Esophagus muscularis mucosa (tissue), 4 donors: Measurements from ENCODE around the gene DAB1.

Experiments
- CTCF ChIP-seq, 3 experiments: fragments of 200-600 bp in 2 of 3; fragments of 450-650 bp in 1 of 3; sonication (generic) in 2 of 3; IDR thresholded peaks; one replicate each; pipeline ENCODE4 v1.5.1; 2017 to 2019; ENCODE audit warnings: antibody characterized with exemption in 3 of 3, mild to moderate bottlenecking in 2 of 3, moderate library complexity in 1 of 3
- EP300 ChIP-seq: sonication (generic); formaldehyde crosslinking; IDR thresholded peaks from one replicate; pipeline ENCODE4 v1.6.1; 2017; ENCODE audit warnings: antibody characterized with exemption
- POLR2A ChIP-seq: fragments of 450-650 bp; IDR thresholded peaks from one replicate; pipeline ENCODE4 v1.6.1; 2017; ENCODE audit warnings: antibody characterized with exemption, moderate library complexity, mild to moderate bottlenecking, low read depth
- POLR2AphosphoS5 ChIP-seq, 2 donors: sonication (generic); formaldehyde crosslinking; IDR thresholded peaks; one replicate each; pipeline ENCODE4 v1.6.1; 2017; ENCODE audit warnings: antibody characterized with exemption in 2 of 2

- TF ChIP-seq CTCF (IDR thresholded peaks at IDR 0.05) (no peak), POLR2A (no peak), POLR2AphosphoS5 (IDR thresholded peaks at IDR 0.05) (no peak), EP300 (no peak)
These were observed 317.6 kb downstream of the DAB1 start for GRCh38 chr1:57106296-57106695.
